ENCODE results near the gene BMI1. TPM values are rescaled to one million over a fixed set of nuclear protein-coding genes. Genes with fewer than 3 reads are reported as not detected.
A peak's percentile ranks its signal among the peaks of the same experiment; 100 is the strongest.
"Not testable (repeated sequence)": the region's sequence is repeated elsewhere in the genome, so short reads cannot be mapped to it uniquely, and the experiment has no call there.

Gene BMI1
- polyA plus RNA-seq (ENCODE audit: insufficient read length in 10 of 10) = 10 to 100 TPM; 39.6 to 65.1 (median 56.5) TPM
- long read RNA-seq, donor 1, transcript BMI1-201 (10 exons, 3,428 nt) = major isoform, 11 of 18 reads
- long read RNA-seq, donor 1, partial matches to known transcripts = 7 of 18 reads
- long read RNA-seq, donor 1, other reads (novel, unspliced or antisense) = 0 of 18 reads
- long read RNA-seq, donor 2, transcript BMI1-201 (10 exons, 3,428 nt) = major isoform, 6 of 6 reads
- long read RNA-seq, donor 2, partial matches to known transcripts = 0 of 6 reads
- long read RNA-seq, donor 2, other reads (novel, unspliced or antisense) = 0 of 6 reads
- long read RNA-seq, donor 3 = 0 reads
- long read RNA-seq, donor 4, transcript BMI1-201 (10 exons, 3,428 nt) = major isoform, 11 of 12 reads
- long read RNA-seq, donor 4, partial matches to known transcripts = 0 of 12 reads
- long read RNA-seq, donor 4, other reads (novel, unspliced or antisense) = 0 of 12 reads
- long read RNA-seq, donor 5, transcript BMI1-201 (10 exons, 3,428 nt) = major isoform, 6 of 6 reads
- long read RNA-seq, donor 5, partial matches to known transcripts = 0 of 6 reads
- long read RNA-seq, donor 5, other reads (novel, unspliced or antisense) = 0 of 6 reads
- long read RNA-seq, donor 6, transcript BMI1-201 (10 exons, 3,428 nt) = major isoform, 10 of 11 reads
- long read RNA-seq, donor 6, partial matches to known transcripts = 0 of 11 reads
- long read RNA-seq, donor 6, other reads (novel, unspliced or antisense) = 0 of 11 reads
- long read RNA-seq, donor 7, partial matches to known transcripts = 0 of 4 reads
- long read RNA-seq, donor 7, other reads (novel, unspliced or antisense) = 0 of 4 reads
- long read RNA-seq, donor 8, transcript BMI1-201 (10 exons, 3,428 nt) = major isoform, 5 of 21 reads
- long read RNA-seq, donor 8, partial matches to known transcripts = 16 of 21 reads
- long read RNA-seq, donor 8, other reads (novel, unspliced or antisense) = 0 of 21 reads
- long read RNA-seq, donor 9, partial matches to known transcripts = 0 of 1 reads
- long read RNA-seq, donor 9, other reads (novel, unspliced or antisense) = 0 of 1 reads

DNA sequence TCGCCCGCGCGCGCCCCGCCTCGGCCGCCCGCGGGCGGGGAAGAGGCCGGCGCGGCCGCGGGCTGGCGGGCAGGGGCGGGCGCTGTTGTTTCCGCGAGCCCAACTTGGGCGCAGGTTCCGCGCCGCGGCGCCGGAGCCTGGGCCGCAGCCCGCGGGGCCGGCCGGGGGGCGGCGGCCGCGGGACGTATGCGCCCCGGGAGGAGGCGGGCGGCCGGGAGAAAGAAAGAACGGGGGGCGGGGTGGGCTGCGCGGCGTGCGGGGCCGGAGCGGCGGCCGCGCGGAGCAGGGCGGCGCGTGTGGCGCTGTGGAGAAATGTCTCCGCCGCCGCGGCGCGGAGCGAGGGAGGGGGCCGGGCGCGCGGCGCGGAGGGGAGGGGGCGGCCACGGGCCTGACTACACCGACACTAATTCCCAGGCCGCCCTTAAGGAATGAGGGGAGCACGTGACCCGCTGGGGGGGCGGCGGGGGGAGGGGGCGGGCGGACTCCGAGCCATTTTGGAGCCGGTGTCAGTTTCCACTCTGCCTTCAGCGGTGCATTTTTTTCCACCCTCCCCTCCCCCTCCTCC lies at the start of gene BMI1:
Gene BMI1 (plus strand): TSS at position 509 of the 565 bp plus-strand sequence. CDS start 5,351 bp downstream, outside the sequence.
- peak; percentile 82 to 88 (median 88) for DNase-seq

GRCh38 chr10:22271786-22272185 lies 49.1 kb upstream of the BMI1 start:
- no peak for DNase-seq

GRCh38 chr10:22278441-22278782 lies 42.5 kb upstream of the BMI1 start:
- DNase-seq = no peak

GRCh38 chr10:22280078-22280477 lies 40.8 kb upstream of the BMI1 start:
- no peak for DNase-seq

GRCh38 chr10:22285130-22285529 lies 35.8 kb upstream of the BMI1 start:
- peak; percentile 6 to 8 (median 7) for DNase-seq

DNA sequence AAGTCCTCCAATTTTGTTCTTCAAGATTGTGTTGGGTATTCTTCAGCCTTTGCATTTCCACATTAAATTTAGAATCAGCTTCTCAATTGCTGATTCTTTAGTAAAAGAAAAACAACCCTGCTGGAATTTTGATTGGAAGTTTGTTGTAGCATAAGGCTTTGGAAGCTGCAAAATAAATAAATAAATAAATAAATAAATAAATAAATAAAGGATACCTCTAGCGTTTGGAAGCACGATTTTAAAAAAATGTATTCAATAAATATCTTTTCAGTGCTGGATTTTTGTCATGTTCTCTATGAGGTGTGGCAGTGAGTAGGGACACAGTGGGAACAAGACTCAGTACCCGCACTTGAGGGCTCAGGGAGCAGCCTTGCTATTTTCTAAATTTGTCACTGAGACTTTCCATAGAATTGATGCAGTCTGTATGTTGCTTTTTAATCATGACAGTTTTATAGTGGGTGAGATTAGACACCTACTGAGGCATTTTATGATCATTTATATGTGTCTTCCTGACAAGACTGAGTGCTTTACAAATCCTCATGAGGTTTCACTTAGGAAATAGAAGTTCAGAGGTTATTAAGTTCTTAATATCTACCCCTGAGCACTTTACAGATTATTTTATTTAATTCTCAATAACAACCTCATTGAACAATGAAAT lies 27.0 kb upstream of the BMI1 start:
- DNase-seq = no peak

GRCh38 chr10:22294694-22295093 lies 26.2 kb upstream of the BMI1 start:
- DNase-seq = no peak

- no peak for DNase-seq
Measured at GRCh38 chr10:22301193-22301592, 19.7 kb upstream of the BMI1 start.

- DNase-seq = no peak
Measured at GRCh38 chr10:22303461-22303860, 17.4 kb upstream of the BMI1 start.

DNA sequence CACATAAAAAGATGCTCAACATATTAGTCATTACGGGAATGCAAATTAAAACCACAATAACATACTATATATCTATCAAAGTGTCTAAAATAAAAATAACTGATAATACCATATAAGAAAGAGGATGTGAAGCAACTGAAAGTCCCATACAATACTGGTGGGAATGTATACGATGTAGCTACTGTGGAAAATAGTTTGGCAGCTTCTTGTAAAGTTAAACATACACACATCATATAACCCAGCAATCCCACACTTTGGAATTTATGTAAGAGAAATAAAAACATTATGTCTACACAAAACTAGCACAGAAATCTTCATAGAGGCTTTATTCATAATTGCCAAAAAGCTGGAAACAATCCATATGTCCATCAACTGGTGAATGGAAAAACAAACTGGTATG lies 15.2 kb upstream of the BMI1 start:
- DNase-seq = no peak

- DNase-seq = no peak
Measured at GRCh38 chr10:22308390-22308789, 12.5 kb upstream of the BMI1 start.

- DNase-seq = no peak
Measured at GRCh38 chr10:22309180-22310000, 11.5 kb upstream of the BMI1 start.

- not testable (repeated sequence) for DNase-seq
Measured at GRCh38 chr10:22310012-22310411, 10.9 kb upstream of the BMI1 start.

- no peak for DNase-seq
Measured at GRCh38 chr10:22310928-22311327, 10.0 kb upstream of the BMI1 start.

- no peak for DNase-seq
Measured at GRCh38 chr10:22314852-22315251, 6.0 kb upstream of the BMI1 start.

DNA sequence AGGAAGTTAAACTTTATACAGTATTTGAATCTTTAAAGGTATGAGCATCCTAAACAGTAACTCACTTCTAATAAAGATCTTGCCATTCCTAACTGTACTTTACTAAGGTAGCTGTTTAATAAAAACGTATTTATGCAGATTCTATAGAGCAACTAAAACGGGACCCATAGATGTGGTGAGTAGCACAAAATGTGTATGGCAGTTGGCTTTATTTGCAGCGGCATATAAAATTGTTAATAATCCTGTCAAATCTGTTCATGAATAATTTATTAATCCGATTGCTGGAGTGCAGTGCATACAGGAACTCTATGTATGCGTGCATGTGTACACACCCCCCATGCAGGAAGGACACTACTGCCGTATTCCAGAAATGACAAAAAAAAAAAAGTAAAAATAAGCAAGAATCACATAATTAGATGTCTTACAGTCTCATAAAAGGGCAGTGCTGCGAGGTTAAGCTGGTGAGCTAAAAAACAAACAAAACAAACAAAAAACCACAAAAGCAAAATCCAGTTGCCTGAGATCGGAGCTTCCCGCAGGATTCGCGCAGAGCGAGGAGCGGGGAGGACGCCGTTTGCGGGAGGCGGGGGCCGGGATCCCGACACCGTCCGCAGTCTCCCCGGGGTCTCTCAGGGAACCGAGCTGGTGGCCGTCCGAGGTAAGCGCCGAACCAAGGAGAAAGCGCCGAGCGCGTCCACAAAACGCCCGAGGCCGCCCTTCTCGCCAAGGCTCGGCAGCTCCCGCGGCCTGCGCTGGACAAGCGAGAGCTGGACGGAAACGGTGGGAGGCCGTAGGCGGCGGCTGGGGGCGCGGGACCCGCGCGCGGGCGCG lies 5.2 kb upstream of the BMI1 start:
- no peak for DNase-seq

- DNase-seq = peak; percentile 92 to 97 (median 95)
Measured at GRCh38 chr10:22316286-22317075, 4.4 kb upstream of the BMI1 start, which contains the start of gene COMMD3. TSS of gene COMMD3 (plus strand) at chr10:22316388. CDS start at chr10:22316418, 30 bp downstream.

DNA sequence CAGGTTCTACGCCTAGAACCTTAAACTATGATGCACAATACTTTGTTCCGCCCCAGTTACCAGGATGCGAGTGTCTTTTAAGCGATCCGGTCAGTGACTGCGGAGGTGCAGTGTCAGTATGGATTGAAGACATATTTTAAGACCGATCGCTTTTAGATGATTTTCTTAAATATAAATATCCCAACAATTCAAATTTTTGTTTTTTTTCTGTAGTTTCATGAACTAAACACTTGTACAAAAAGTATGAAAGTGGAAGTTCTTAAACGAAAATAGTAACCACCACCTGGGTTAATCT lies 3.9 kb upstream of the BMI1 start:
- DNase-seq = no peak
